ENCODE results near the gene DNAAF3.

- TF ChIP-seq CTCF (conservative IDR thresholded peaks at IDR 0.05; ENCODE audit: low read length), result no peak
- TF ChIP-seq EZH2phosphoT487 (IDR thresholded peaks at IDR 0.05; ENCODE audit: borderline replicate concordance), result no peak
Observed at GRCh38 chr19:55175117-55175867, 8.9 kb upstream of the DNAAF3 start.

All from Loucy (cell line).